ENCODE measurements around the gene SERPINA9. TPM values are rescaled to one million over a fixed set of nuclear protein-coding genes. Genes with fewer than 3 reads are reported as not detected.

The SERPINA9 gene
- total RNA-seq, 2 experiments from 2014 or later: not detected

DNA sequence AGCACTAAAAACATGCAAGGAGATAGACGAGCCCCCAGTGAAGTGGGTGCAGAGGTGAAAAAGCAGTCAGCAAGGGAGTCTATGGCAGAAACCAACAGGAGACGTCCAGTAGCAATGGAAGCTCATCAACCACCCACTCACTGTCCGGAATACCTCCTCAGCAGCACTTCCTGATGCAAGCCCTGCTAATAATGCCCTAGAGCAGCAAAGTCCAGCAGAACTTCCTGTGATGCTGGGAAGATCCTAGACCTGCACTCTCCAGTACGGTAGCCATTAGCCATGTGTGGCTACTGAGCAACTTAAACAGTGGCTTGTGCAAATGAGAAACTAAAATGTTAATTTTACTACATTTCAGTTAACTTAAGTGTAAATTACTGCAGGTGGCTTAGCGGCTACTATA, 11.0 kb downstream of the SERPINA9 start:
- H3K4me1 Mint-ChIP-seq: peaks cover 4% of the 10 kb centered on the region

DNA sequence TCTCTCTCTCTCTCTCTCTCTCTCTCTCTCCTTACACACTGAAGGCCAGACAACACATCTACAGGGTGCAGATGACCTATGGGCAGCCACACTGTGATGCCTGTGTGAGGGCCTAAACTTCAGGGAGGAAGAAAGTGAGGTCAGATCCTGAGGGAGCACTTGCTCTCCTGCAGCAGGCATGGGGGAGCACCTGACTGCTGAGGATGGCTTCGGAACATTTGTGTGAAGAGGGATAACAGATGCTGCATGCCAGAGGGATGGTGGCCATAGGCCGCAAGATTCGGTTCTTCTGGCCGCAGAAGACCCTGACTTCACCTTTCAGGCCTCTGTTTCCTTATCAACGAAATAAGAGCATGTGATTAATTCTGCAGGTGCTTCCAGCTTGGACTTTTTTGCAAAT, 11.7 kb downstream of the SERPINA9 start:
- peaks cover 4% of the 10 kb centered on the region for H3K4me1 Mint-ChIP-seq
- no peak overlapping the region for H3K4me3 Mint-ChIP-seq
- ATAC-seq (ENCODE audit: low read depth) (no peak), DNase-seq (no peak)
- H3K27ac Mint-ChIP-seq: no peak overlapping the region
- no peaks in the 10 kb centered on the region for H3K36me3 Mint-ChIP-seq
- POLR2A ChIA-PET: no interaction called here
- no peaks in the 10 kb centered on the region for H3K27me3 Mint-ChIP-seq
- peaks cover 2% of the 10 kb centered on the region for H3K9me3 Mint-ChIP-seq

More for the DNA sequence above, 11.0 kb downstream of the SERPINA9 start:
- Mint-ChIP-seq H3K27me3 (peaks cover 3% of the 10 kb centered on the region), H3K36me3 (no peaks in the 10 kb centered on the region), H3K9me3 (peaks cover 2% of the 10 kb centered on the region), H3K4me3 (no peak overlapping the region), H3K27ac (no peak overlapping the region)
- POLR2A ChIA-PET: no interaction called here
- DNase-seq: no peak
- ATAC-seq (ENCODE audit: low read depth): no peak

GRCh38 chr14:94462763-94463572, 13.0 kb downstream of the SERPINA9 start:
- no peak overlapping the region for H3K4me3 Mint-ChIP-seq
- POLR2A ChIA-PET: no interaction called here
- no peak for DNase-seq
- peaks cover 4% of the 10 kb centered on the region for H3K4me1 Mint-ChIP-seq
- no peak for ATAC-seq (ENCODE audit: low read depth)
- H3K27ac Mint-ChIP-seq: no peak overlapping the region
- no peaks in the 10 kb centered on the region for H3K36me3 Mint-ChIP-seq
- peaks cover 2% of the 10 kb centered on the region for H3K9me3 Mint-ChIP-seq
- no peaks in the 10 kb centered on the region for H3K27me3 Mint-ChIP-seq

- Mint-ChIP-seq H3K9me3 (peaks cover 2% of the 10 kb centered on the region), H3K27ac (no peak overlapping the region), H3K36me3 (no peaks in the 10 kb centered on the region), H3K27me3 (no peaks in the 10 kb centered on the region), H3K4me3 (no peak overlapping the region), H3K4me1 (peaks cover 4% of the 10 kb centered on the region)
- DNase-seq: no peak
- ATAC-seq (ENCODE audit: low read depth): no peak
- POLR2A ChIA-PET: no interaction called here
Observed at GRCh38 chr14:94462219-94462551, 13.8 kb downstream of the SERPINA9 start.

GRCh38 chr14:94461526-94462218, 14.3 kb downstream of the SERPINA9 start:
- Mint-ChIP-seq H3K4me3 (no peak overlapping the region), H3K4me1 (peaks cover 4% of the 10 kb centered on the region), H3K27ac (no peak overlapping the region), H3K9me3 (peaks cover 2% of the 10 kb centered on the region), H3K27me3 (no peaks in the 10 kb centered on the region), H3K36me3 (no peaks in the 10 kb centered on the region)
- ATAC-seq (ENCODE audit: low read depth) (no peak), DNase-seq (no peak)
- POLR2A ChIA-PET: no interaction called here

GRCh38 chr14:94460631-94461416, 15.2 kb downstream of the SERPINA9 start:
- POLR2A ChIA-PET: no interaction called here
- no peaks in the 10 kb centered on the region for H3K36me3 Mint-ChIP-seq
- no peak for DNase-seq
- no peak overlapping the region for H3K27ac Mint-ChIP-seq
- ATAC-seq (ENCODE audit: low read depth): no peak
- peaks cover 2% of the 10 kb centered on the region for H3K9me3 Mint-ChIP-seq
- no peaks in the 10 kb centered on the region for H3K27me3 Mint-ChIP-seq
- H3K4me3 Mint-ChIP-seq: no peak overlapping the region
- H3K4me1 Mint-ChIP-seq: peaks cover 4% of the 10 kb centered on the region

- H3K9me3 Mint-ChIP-seq: no peaks in the 10 kb centered on the region
- H3K27ac Mint-ChIP-seq: no peak overlapping the region
- ATAC-seq (ENCODE audit: low read depth): no peak
- peaks cover 6% of the 10 kb centered on the region for H3K27me3 Mint-ChIP-seq
- H3K4me1 Mint-ChIP-seq: peaks cover 4% of the 10 kb centered on the region
- H3K4me3 Mint-ChIP-seq: no peak overlapping the region
- POLR2A ChIA-PET: no interaction called here
- H3K36me3 Mint-ChIP-seq: no peaks in the 10 kb centered on the region
- DNase-seq: no peak
Observed at GRCh38 chr14:94458558-94459205, 17.3 kb downstream of the SERPINA9 start.

DNA sequence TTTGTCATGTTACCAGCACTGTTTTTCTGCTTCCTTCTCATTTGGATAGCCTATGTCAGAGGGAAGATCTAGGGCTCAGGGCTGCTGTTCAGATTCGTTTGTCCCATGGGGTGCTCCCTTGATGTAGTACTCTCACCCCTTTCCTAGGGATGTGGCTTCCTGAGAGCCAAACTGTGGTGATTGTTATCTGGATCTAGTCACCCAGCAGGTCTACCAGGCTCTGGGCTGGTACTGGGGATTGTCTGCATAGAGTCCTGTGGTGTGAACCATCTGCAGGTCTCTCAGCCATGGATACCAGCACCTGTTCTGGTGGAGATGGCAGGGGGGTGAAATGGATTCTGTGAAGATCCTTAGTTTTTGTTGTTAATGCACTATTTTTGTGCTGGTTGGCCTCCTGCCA, 17.9 kb downstream of the SERPINA9 start:
- Mint-ChIP-seq H3K27ac (no peak overlapping the region), H3K36me3 (no peaks in the 10 kb centered on the region), H3K4me1 (peaks cover 4% of the 10 kb centered on the region), H3K9me3 (no peaks in the 10 kb centered on the region), H3K4me3 (no peak overlapping the region), H3K27me3 (peaks cover 7% of the 10 kb centered on the region)
- POLR2A ChIA-PET: no interaction called here
- DNase-seq (no peak), ATAC-seq (ENCODE audit: low read depth) (no peak)

DNA sequence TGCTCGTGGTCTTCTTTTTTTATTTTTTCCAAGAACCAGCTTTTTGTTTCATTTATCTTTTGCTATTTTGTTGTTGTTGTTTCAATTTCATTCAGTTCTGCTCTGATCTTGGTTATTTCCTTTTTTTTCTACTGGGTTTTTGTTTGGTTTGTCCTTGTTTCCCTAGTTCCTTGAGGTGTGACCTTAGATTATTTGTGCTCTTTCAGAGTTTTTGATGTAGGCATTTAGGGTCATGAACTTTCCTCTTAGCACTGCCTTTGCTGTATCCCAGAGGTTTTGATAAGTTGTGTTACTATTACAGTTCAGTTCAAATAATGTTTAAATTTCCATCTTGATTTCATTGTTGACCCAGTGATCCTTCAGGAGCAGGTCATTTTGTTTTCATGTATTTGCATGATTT, 20.1 kb downstream of the SERPINA9 start:
- POLR2A ChIA-PET: no interaction called here
- Mint-ChIP-seq H3K4me3 (no peak overlapping the region), H3K4me1 (peaks cover 4% of the 10 kb centered on the region), H3K27me3 (peaks cover 18% of the 10 kb centered on the region), H3K36me3 (no peaks in the 10 kb centered on the region), H3K9me3 (no peaks in the 10 kb centered on the region), H3K27ac (no peak overlapping the region)
- DNase-seq (no peak), ATAC-seq (ENCODE audit: low read depth) (no peak)

DNA sequence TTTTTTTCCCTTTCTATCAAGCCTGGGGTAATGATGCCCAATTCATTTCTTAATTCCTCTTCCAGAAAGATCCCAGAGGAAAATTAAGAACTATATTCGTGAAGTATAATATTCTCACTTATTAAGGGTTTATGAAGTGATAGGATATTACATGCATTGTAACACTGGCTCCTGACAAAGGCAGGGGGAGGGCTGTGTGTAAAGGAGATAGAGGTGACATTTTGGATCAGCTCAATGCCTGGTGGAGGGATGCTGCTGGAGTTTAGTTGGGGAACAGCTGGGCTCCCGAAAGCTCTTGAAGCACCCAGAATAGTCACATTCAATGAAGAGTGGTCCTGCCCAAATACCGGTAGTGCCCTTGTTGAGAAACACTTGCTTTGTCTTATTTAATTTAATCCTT, 24.2 kb downstream of the SERPINA9 start:
- no peaks in the 10 kb centered on the region for H3K4me1 Mint-ChIP-seq
- H3K36me3 Mint-ChIP-seq: no peaks in the 10 kb centered on the region
- DNase-seq (no peak), ATAC-seq (ENCODE audit: low read depth) (no peak)
- H3K27ac Mint-ChIP-seq: no peak overlapping the region
- no peak overlapping the region for H3K4me3 Mint-ChIP-seq
- peaks cover 28% of the 10 kb centered on the region for H3K27me3 Mint-ChIP-seq
- POLR2A ChIA-PET: no interaction called here
- H3K9me3 Mint-ChIP-seq: no peaks in the 10 kb centered on the region

DNA sequence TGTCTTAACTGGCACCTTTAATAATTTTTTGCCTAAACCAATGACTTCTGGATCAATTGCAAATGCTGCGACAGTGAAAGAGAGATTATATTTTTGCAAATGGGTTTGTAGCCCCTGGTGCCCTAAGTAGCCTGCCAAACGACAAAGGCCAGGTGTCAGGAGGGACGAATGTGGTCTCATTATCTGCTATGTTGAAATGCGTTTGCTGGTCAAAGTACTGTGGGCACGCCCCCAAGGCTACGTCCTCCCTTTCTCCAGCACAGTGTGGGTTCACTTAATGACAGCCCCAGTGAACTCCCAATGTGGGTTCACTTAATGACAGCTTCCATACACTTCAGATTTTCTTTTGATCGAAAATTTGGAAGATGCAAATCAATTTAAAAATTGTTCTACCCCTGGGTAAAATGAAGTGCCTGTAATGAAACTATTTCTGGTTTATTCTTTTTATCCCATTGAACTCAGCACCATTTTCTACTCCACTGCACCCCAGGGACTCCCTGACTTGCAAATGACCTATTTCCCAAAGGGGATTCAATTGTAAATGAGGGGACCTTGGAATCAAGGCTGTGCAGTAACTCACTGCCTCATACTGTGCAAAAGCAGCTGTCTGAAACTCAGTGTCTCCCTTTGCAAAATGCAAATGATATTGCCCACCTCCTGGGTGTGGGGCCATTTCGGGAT, 24.8 kb downstream of the SERPINA9 start:
- H3K27ac Mint-ChIP-seq: no peak overlapping the region
- no peaks in the 10 kb centered on the region for H3K36me3 Mint-ChIP-seq
- no peaks in the 10 kb centered on the region for H3K9me3 Mint-ChIP-seq
- no peaks in the 10 kb centered on the region for H3K4me1 Mint-ChIP-seq
- H3K4me3 Mint-ChIP-seq: no peak overlapping the region
- POLR2A ChIA-PET: no interaction called here
- DNase-seq: no peak
- peaks cover 28% of the 10 kb centered on the region for H3K27me3 Mint-ChIP-seq
- no peak for ATAC-seq (ENCODE audit: low read depth)

- ATAC-seq (ENCODE audit: low read depth) (no peak), DNase-seq (no peak)
- POLR2A ChIA-PET: no interaction called here
- Mint-ChIP-seq H3K4me3 (no peak overlapping the region), H3K9me3 (no peaks in the 10 kb centered on the region), H3K36me3 (no peaks in the 10 kb centered on the region), H3K27me3 (peaks cover 28% of the 10 kb centered on the region), H3K27ac (no peak overlapping the region), H3K4me1 (no peaks in the 10 kb centered on the region)
Observed at GRCh38 chr14:94450722-94451090, 25.3 kb downstream of the SERPINA9 start.

DNA sequence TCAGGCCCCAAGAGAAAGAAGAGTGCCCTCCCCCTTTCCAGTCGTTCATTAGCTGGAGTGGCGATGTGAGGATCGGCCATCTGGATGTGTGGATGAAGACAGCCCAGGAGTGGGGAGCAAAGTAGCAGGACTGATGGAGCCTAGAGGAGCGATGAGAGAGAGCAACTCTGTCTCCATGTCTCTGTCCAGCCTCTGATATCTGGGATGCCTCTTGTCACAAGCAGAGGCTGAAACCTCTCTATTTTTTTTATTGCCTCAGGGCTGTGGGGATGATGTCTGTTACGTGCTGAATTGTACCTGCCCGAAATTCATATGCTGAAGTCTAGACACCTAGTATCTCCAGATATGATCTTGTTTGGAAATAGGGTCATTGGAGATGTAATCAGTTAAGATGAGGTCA, 26.1 kb downstream of the SERPINA9 start:
- POLR2A ChIA-PET: no interaction called here
- H3K4me3 Mint-ChIP-seq: no peak overlapping the region
- H3K27ac Mint-ChIP-seq: no peak overlapping the region
- DNase-seq (no peak), ATAC-seq (ENCODE audit: low read depth) (no peak)
- no peaks in the 10 kb centered on the region for H3K36me3 Mint-ChIP-seq
- no peaks in the 10 kb centered on the region for H3K4me1 Mint-ChIP-seq
- H3K9me3 Mint-ChIP-seq: no peaks in the 10 kb centered on the region
- H3K27me3 Mint-ChIP-seq: peaks cover 28% of the 10 kb centered on the region

Measured in activated naive CD8-positive, alpha-beta T cell treated with anti-CD3 and anti-CD28 coated beads, Interleukin-2, amount 10 ng/mL, durations not matched to agents 7 days and 5 days (primary cell).